Measurements from ENCODE around the gene CBR3.
A peak's percentile ranks its signal among the peaks of the same experiment; 100 is the strongest.
"Not testable (repeated sequence)": the region's sequence is repeated elsewhere in the genome, so short reads cannot be mapped to it uniquely, and the experiment has no call there.

CBR3 gene

DNA sequence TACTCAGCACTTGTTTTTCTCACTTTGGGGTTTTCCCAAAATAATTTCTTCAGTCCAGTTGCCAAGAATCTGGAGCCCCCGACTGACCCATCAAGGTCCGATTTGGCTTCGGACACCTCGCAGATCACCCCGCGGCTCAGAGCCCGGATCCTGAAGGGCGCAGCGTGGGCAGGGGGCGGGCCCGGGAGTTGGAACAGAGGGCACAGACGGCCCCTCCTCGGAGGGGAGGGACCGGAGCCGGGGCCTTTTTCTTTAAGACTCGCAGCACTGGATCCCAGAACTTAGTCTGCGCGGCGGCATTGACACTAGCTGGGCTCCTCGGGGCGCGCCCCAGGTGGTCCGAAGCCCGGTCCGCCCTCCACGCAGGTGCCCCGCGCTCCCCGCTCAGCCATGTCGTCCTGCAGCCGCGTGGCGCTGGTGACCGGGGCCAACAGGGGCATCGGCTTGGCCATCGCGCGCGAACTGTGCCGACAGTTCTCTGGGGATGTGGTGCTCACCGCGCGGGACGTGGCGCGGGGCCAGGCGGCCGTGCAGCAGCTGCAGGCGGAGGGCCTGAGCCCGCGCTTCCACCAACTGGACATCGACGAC, at the start of gene CBR3:
Gene CBR3, plus strand, starts transcription at position 277 of the 588 bp plus-strand sequence. Its CDS starts 114 bp downstream, at position 391.
- DNase-seq (ENCODE audit: low read depth in 3 of 3) = peak in 2 of 3 donors; percentile 42 to 70

DNA sequence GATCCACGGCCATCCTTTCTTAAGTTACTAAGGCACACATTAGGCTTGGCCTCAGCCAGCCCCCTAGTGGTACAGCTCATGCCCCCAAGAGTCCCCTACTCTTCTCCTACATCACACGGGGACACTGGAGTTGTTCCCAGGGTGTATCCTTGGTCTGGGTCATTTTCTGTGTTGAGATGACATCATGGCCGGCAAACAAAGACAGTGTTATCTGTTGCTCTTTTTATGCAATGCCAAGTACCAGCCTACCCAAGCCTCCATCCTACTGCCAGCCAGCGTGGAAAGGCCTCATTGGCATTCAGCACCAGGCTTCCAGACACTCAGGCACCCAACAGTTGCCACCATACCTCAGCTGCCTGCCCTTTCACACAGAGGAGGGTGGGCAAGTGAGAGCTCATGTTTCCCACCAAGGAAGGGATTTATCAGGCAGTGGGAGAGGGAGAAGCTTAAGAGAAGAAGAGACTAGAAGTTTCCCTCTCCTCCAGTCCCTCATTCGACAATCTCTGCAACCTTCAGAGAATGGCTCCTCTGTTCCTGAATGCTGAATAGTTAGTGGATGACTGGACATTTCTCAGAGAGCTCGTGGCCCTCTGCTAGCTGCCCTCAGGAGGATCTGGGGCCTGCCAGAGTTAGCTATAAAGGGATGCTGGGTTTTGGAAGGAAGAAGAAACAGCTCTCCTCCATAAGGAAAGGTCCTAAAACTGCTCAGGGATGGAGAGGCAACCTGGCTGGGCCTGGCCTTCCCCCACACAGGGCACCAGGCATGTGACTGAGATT, 47.3 kb upstream of the CBR3 start:
- no peak for DNase-seq (ENCODE audit: low read depth in 3 of 3)

DNA sequence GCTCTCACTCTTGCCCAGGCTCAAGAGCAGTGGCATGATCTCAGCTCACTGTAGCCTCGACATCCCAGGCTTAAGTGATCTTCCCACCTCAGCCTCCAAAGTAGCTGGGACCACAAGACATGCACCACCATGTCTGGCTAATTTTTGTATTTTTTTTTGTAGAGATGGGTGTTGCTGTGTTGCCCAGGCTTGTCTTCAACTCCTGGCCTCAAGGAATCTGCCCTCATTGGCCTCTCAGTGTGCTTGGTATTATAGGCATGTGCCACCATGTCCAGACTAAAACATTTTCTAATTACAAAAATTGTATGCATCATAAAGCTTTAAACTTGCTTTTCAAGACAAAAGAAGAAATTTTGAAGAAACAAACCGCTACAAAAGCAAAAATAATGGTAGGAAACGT, 44.9 kb upstream of the CBR3 start:
- no peak for DNase-seq (ENCODE audit: low read depth in 3 of 3)

DNA sequence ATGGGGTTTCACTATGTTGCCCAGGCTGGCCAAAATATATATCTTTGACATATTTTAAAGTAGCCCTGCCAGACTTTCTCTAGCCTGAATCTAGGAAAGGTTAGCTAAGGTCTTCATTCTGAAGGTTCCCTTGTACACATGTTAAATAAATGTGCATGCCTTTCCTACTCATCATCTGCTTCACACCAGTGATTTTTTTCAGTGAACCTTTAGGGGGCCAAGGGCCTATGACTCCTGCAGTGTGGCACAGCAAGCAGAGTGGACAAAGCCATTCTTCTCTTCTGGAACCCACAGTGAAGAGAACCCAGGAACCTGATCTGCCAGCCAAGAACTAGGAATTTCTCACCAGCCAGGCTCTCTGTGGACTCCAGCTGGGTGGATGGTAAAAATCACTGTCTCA, 42.2 kb upstream of the CBR3 start:
- DNase-seq (ENCODE audit: low read depth in 3 of 3) = no peak

DNA sequence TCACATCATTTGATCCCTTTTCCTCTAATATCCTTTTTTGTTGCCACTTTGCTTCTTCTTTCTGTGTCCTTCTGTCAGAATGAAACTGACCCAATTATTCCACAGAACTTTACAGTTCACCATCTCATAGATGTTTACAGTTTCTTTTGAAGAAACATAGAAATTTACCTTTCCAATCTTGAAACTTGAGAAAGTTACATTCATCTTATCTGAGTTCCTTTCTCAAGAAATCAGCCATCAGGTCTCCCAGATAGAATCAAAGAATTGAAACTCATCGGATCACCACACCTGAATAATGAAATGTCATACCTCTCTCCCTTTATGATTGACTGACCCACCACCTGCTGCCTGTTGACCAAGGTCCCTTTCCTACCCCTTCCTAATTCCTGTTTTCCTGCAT, 41.4 kb upstream of the CBR3 start:
- DNase-seq (ENCODE audit: low read depth in 3 of 3) = no peak

DNA sequence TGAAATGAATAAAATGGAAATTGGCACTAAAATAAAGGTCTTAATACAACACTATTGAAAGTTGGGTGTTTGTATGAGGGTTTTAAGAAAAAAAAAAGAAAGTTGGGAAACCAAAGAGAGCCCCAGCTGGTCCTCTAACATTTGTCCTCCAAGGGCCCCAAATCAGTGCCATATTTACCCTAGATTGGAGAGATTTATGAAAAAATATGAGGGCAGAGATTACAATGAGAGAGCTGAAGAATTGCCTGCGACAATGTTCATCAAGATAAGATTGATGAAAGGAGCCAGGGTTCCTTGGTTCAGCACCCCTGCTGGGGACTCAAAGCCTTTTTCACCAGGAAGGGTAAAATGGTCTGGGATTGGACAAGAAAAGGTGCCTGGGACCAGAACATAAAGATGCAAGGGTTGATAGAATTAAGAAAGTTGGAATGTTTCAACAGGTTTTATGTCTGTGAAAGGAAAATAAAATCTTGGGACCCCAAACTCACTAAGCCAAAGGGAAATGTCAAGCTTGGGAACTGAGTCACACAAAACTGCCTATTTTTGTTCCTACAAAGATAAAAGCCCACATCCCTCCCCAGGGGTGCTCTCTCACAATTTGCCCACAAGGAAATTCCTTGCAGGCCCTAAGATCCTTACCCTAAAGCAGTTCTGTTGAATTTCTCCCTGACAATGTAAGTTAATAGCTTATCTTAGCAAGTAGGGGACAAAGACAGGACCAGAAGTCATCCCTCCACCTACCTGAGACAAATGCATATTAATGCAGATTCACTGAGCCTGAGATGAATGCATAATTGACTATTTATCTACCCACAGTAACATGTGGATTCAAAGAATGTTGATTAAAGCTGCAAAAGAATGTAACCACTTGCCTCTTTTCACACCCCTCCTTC, 38.2 kb upstream of the CBR3 start:
- DNase-seq (ENCODE audit: low read depth in 3 of 3) = no peak

DNA sequence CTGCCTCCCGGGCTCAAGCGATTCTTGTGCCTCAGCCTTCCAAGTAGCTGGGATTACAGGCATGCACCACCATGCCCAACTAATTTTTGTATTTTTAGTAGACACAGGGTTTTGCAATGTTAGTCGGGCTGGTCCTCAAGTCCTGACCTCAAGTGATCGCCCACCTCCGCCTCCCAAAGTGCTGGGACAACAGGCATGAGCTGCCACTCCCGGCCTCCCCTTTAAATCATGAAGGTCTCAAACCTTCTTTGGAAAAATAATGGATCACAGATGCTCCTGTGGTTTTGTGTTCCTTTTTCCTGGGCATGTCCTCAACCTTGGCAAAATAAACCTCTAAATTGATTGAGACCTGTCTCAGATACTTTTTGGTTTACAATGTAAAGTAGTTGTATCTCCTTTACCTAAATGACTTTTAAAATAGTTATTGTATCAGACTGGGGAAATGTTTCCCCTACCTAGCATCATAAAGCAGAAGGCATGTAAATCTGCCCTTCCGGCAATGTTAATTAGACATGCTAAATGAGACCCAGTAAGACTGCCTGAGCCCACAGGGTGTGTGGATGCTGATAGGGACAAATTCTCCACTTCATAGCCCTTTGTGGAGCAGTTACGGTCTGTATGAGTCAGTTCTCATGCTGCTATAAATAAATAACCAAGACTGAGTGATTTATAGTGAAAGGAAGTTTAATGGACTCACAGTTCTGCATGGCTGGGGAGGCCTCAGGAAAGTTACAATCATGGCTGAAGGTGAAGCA, 37.3 kb upstream of the CBR3 start:
- no peak for DNase-seq (ENCODE audit: low read depth in 3 of 3)

DNA sequence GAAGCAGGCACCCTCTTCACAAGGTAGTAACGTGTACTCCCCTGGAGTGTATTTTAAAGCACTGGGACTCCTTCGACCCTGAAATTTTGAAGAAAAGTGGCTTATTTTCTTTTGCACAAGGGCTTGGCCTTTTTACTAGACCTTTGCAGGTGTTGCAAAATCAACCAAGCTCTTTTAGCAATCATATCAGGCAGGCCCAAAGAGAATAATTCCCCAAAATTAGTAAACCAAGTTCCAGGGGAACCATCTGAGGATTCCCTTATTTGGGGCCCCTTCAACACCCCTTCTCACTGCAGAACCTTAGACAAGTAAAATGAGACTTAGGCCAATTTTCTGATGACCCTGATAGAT, 36.7 kb upstream of the CBR3 start:
- DNase-seq (ENCODE audit: low read depth in 3 of 3) = no peak

DNA sequence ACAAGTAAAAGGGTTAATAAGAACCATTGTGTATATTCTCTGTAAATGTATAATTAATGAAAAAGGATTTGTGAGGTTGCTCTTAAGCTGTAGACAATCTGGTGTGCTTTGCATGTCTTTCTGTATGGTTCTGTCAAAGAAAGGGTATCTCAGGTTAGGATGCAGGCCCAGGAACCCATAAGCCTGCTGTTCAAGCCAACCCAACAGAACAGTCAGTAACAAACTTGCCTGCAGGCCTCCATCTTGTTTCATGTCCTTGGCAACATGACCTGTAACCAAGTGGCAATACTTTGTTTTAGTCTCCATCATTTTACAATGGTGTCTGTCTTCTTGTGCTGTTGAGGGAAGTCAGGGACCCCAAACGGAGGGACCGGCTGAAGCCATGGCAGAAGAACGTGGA, 35.9 kb upstream of the CBR3 start:
- DNase-seq (ENCODE audit: low read depth in 3 of 3) = no peak

DNA sequence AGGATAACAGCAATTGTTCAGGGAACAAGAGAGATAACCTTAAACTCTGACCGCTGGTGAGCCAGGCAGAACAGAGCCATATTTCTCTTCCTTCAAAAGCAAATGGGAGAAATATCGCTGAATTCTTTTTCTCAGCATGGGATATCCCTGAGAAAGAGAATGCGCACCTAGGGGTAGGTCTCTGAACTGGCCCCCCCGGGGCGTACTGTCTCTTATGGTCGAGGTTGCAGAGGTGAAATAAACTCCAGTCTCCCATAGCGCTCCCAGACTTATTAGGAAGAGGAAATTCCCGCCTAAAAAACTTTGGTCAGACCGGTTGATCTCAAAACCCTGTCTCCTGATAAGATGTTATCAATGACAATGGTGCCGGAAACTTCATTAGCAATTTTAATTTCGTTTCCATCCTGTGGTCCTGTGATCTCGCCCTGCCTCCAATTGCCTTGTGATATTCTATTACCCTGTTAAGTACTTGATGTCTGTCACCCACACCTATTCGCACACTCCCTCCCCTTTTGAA, 35.1 kb upstream of the CBR3 start:
- not testable (repeated sequence) for DNase-seq (ENCODE audit: low read depth in 3 of 3)

DNA sequence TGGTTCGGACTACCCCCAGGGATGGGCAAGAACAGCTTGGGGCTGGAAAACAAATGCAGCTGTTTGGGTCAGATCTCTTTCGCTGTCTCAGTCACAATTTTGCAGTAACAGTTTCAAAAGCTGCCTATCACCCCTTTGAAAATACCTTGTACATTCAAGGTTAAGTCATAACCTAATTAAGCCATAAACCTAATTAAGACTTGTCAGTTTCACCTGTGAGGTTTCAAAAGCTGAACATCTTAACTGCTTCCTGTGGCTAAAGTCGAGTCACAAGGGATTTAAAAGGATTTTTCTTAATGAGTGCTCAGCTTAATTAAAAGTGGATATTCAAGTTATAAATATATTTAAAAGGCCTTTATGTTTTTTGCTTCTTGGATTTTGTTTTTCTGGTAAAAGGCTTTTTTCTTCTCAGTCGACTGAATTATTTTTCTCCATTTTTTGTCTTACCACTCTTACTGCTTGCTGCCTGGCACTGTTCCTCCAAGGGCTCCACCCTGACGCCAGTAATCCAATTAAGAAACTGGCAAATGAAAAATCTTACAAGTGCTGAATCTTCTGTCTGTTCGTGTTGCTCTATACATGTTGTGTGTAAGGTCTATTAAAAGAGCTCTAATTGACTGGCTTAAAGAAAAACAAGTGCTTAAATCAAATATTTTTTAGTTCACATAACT, 33.8 kb upstream of the CBR3 start:
- no peak for DNase-seq (ENCODE audit: low read depth in 3 of 3)

DNA sequence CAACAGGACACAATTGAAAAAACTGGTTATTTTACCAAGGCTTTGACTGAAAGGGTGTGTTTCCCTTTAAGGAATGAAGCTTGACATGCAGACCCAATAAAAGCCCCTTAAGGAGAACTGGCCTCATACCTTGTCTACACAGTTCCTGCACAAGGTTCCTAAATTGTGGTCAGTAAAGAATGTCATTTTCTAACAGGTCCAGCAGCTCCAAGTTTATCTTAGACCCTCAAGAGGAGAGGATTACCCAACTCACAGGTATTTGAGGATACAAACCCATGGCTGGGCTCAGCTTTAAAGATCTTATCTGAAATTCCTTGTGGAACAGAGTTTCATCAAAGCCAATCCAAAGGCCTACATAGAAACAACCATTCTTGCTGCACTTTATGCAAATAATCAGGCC, 31.4 kb upstream of the CBR3 start:
- DNase-seq (ENCODE audit: low read depth in 3 of 3) = no peak

DNA sequence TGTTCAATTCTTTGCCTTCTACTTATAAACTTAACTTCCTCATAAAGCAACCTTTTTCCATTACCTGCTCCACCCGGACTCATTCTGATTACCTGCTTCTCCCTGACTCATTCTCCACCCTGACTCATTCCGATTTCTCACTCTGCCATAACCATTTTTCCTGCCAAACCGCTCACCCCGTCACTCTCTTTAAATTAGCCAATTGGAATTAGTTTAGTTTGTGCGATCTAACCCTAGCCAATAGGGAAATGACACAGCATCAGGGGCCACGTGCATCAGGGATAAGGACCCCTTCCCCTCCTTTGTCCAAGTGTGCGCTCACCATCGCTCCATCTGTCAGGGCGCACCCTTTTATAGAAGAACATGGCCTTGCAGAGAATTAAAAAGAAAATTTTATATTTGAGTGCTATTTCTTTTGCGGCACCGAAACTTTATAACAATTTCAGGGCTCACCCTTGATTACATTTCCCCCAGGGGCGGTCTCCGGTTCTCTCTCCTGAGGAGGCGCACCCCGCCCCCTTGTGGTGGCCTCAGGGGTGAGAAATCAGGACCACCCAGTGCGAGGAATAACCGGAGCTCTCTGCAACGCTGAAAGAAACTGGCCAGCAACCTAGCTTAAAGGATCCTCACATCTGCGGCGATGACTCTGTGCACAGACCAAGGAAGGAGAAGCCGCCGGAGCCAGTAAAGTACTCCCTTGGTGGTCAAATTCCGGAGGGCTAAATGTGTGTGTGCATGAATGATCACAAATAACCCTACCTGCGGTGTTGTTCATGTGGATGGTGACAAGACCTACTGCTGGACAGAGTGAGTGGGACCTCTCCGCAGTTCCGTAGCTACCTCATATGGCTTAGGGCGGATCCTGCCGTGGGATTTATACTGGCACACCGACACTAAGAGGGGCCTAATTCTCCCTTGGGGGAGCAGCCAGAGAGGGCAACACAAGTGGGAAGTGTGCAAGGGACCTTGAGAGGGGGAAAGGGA, 30.3 kb upstream of the CBR3 start:
- DNase-seq (ENCODE audit: low read depth in 3 of 3) = peak; percentile 14 to 31 (median 29)

DNA sequence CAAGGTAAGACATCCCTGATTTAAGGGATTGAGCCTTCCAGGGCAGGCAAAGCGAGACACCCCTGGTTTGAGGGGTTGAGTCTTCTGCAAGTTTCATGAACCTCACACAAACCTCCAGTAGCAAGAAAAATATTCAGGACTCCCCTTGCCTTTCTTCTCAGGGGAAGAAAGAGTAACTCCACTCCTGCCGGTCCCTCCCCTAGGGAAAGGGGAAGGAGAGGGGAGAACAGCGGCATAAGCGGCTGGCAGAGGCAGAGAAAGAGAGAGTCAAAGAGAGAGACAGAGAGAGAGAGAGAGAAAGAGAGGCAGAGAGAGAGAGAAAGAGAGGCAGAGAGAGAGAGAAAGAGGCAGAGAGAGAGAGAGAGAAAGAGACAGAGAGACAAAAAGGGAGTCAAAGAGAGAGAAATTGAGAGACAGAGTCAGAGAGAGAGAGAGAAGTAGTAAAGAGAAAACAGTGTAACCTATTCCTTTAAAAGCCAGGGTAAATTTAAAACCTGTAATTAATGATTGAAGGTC, 29.5 kb upstream of the CBR3 start:
- no peak for DNase-seq (ENCODE audit: low read depth in 3 of 3)

DNA sequence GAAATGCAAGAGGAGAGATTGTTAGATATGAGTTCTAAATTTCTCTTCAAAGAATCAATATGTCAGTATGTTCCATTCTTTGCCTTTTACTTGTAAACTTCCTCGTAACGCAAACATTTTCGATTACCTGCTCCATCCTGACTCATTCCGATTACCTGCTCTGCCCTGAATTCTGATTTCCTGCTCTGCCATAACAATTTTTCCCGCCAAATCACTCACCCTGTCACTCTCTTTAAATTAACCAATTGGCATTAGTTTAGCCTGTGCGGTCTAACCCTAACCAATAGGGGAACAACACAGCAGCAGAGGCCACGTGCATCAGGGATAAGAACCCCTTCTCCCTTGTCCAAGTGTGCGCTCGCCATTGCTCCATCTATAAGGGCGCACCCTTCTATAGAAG, 25.0 kb upstream of the CBR3 start:
- no peak for DNase-seq (ENCODE audit: low read depth in 3 of 3)

DNA sequence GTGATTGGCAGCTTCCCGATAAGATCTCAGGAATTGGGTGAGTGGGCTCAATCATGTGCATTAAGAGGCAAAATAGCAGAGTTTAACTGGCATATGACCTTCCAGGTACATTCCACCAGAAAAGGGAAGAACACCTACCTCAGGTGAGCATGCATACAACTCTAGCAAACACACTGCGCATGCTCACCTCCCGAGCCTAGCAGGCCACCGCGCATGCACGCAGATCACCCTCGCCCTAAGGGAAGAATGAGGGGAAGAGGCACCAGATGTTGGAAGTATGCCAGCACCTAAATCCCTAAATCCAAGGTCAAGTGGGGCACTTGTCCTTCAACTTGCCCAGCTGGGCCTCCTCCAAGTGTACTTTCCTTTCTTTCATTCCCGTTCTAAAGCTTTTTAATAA, 23.6 kb upstream of the CBR3 start:
- no peak for DNase-seq (ENCODE audit: low read depth in 3 of 3)

DNA sequence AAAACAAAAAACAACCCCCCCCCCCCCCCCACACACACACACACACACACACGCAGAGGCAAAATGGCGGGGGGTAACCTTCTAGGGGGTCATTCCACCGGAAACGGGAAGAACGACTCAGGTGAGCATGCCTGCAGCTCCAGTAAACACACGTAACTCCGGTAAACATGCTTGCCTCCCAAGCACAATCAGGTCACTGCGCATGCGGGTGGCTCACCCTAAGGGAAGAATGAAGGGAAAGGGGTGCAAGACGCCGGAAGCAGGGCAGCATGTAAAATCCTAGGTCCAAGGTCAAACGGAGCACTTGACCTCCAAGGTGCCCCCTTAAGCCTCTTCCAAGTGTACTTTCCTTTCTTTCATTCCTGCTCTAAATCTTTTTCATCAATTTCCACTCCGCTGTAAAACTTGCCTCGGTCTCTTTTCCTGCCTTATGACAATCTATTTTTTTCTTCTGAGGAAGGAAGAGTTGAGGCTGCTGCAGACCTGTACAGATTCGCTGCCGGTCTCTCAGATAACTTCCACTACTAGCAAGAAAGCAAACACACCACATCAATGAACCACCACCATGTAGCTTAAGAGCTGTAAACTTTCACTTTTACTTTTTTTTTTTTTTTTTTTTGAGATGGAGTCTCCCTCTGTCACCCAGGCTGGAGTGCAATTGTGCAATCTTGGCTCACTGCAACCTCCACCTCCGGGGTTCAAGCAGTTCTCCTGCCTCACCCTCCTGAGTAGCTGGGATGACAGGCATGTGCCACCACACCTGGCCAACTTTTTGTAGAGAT, 21.0 kb upstream of the CBR3 start:
- no peak for DNase-seq (ENCODE audit: low read depth in 3 of 3)

DNA sequence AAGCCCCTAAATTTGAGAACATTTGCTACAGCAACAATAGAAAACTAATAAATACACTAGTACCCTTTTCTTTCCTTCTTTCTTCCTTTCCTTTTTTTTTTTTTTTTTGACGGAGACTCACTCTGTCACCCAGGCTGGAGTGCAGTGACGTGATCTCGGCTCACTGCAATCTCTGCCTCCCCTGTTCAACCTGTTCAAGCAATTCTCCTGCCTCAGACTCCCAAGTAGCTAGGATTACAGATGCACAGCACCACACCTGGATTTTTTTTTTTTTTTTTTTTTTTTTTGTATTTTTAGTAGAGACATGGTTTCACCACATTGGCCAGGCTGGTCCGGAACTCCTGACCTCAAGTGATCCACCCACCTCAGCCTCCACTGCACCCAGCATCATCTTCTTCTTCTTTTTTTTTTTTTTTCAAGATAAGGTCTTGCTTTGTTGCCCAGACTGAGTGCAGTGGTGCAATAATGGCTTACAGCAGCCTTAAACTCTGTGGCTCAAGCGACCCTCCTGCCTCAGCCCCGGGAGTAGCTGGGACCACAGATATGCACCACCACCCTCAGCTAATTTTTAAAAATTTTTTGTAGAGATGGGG, 19.6 kb upstream of the CBR3 start:
- DNase-seq (ENCODE audit: low read depth in 3 of 3) = no peak

All from stimulated activated CD4-positive, alpha-beta T cell treated with anti-CD3 and anti-CD28 coated beads, TNF-alpha, amount 100 ng/mL, for 48 hours (primary cell).